Bronchial epithelial cell (primary cell): ENCODE data around the gene CIAO1. TPM values are rescaled to one million over a fixed set of nuclear protein-coding genes. Genes with fewer than 3 reads are reported as not detected.

Experiments
- DNase-seq: peaks from one replicate; pipeline ENCODE4 v3.0.0-alpha.2; 2010; ENCODE audit warnings: low read depth
- FAIRE-seq: peaks from 2 replicates; lab custom pipeline; 2011; peaks lifted over from hg19 to GRCh38; lab: Jason Lieb, UNC
- H3K27me3 ChIP-seq: 2 replicates; pipeline ENCODE4 v1.5.1; 2011; ENCODE audit warnings: low read length; ENCODE audit not compliant: control insufficient read depth, insufficient read depth
- H3K36me3 ChIP-seq: 2 replicates; pipeline ENCODE4 v1.5.1; 2011; ENCODE audit warnings: low read length; ENCODE audit not compliant: control insufficient read depth, insufficient read depth
- H3K4me3 ChIP-seq: 2 replicates; pipeline ENCODE4 v1.5.1; 2011; ENCODE audit warnings: mild to moderate bottlenecking, low read depth, low read length, control low read depth
- CTCF ChIP-seq: IDR thresholded peaks from 2 replicates; pipeline ENCODE4 v1.5.1; 2011; ENCODE audit warnings: mild to moderate bottlenecking, moderate library complexity, low read length, control low read depth, inconsistent platforms; ENCODE audit not compliant: insufficient read depth, severe bottlenecking
- total RNA-seq: library from RNA; depleted of rRNA; stranded (reverse); fragments of >200 nt; gene quantifications from 2 replicates; pipeline ENCODE4 v1.2.1, GENCODE V29; 2014

Gene CIAO1
- total RNA-seq, 1 donor from 2014 or later, result 94.0 TPM

- no peak overlapping the region for H3K4me3 ChIP-seq
- DNase-seq, result no peak
- H3K27me3 ChIP-seq, result no peaks in the 10 kb centered on the region
- no peak for FAIRE-seq
- no peak for TF ChIP-seq CTCF
- H3K36me3 ChIP-seq, result peaks cover 14% of the 10 kb centered on the region
These were observed 6.5 kb upstream of the CIAO1 start for GRCh38 chr2:96259497-96259921.

- TF ChIP-seq CTCF, result peak; percentile 50
- DNase-seq (peak; percentile 80), FAIRE-seq (no peak)
- no peaks in the 10 kb centered on the region for H3K27me3 ChIP-seq
- peaks cover 12% of the 10 kb centered on the region for H3K36me3 ChIP-seq
- H3K4me3 ChIP-seq, result no peak overlapping the region
These were observed 5.4 kb upstream of the CIAO1 start for GRCh38 chr2:96260387-96261260.

GRCh38 chr2:96261328-96262003, 4.6 kb upstream of the CIAO1 start:
- TF ChIP-seq CTCF, result no peak
- FAIRE-seq (no peak), DNase-seq (no peak)
- Histone ChIP-seq H3K4me3 (no peak overlapping the region), H3K36me3 (peaks cover 12% of the 10 kb centered on the region), H3K27me3 (no peaks in the 10 kb centered on the region)

GRCh38 chr2:96262306-96262705, 3.7 kb upstream of the CIAO1 start:
- FAIRE-seq, result no peak
- no peak overlapping the region for H3K4me3 ChIP-seq
- TF ChIP-seq CTCF, result no peak
- peaks cover 13% of the 10 kb centered on the region for H3K36me3 ChIP-seq
- DNase-seq, result no peak
- H3K27me3 ChIP-seq, result no peaks in the 10 kb centered on the region

GRCh38 chr2:96264086-96264485, 1.9 kb upstream of the CIAO1 start:
- no peak overlapping the region for H3K4me3 ChIP-seq
- TF ChIP-seq CTCF, result no peak
- H3K27me3 ChIP-seq, result no peaks in the 10 kb centered on the region
- FAIRE-seq (no peak), DNase-seq (no peak)
- H3K36me3 ChIP-seq, result peaks cover 19% of the 10 kb centered on the region
